Lower leg skin (tissue), 4 donors: ENCODE results near the gene PECR. TPM values are rescaled to one million over a fixed set of nuclear protein-coding genes. Genes with fewer than 3 reads are reported as not detected.

ENCODE experiments used
- DNase-seq, 2 donors: peaks; one replicate each; pipeline ENCODE4 v3.0.0-alpha.2; 2019; ENCODE audit warnings: low spot score in 2 of 2
- H3K4me3 ChIP-seq: fragments of 200-600 bp; sonication (generic); 2 replicates; pipeline ENCODE4 v1.5.1; 2017; ENCODE audit warnings: mild to moderate bottlenecking, low read depth; ENCODE audit not compliant: poor library complexity, severe bottlenecking
- CTCF ChIP-seq, 3 donors: fragments of 450-650 bp; IDR thresholded peaks; one replicate each; pipeline ENCODE4 v1.5.1; 2016; ENCODE audit warnings: antibody characterized with exemption in 3 of 3, mild to moderate bottlenecking in 3 of 3, moderate library complexity in 2 of 3
- POLR2A ChIP-seq, 2 donors: fragments of 450-650 bp; IDR thresholded peaks; one replicate each; pipeline ENCODE4 v1.6.1; 2016 to 2017; ENCODE audit warnings: antibody characterized with exemption in 2 of 2, mild to moderate bottlenecking in 1 of 2, moderate library complexity in 1 of 2
- WGBS, 2 donors: methylation state at CpG; one replicate each; pipeline ENCODE4 v1.1.5; 2018; 5-methylcytosine and 5-hydroxymethylcytosine counted together
- intact Hi-C: fragments of 100-400 bp; cut with DNase I; formaldehyde crosslinking; loops from one replicate; pipeline ENCODE4 v1.15.0; 2023; ENCODE audit warnings: low total_unique reads
- total RNA-seq, 4 donors: library from RNA; depleted of rRNA; stranded (reverse); fragments of >200 nt; gene quantifications; one replicate each; pipeline ENCODE4 v1.1.0, GENCODE V29; 2016

The PECR gene
- total RNA-seq, 4 donors from 2014 or later, result 4.8 to 14.6 (median 9.2) TPM

DNA sequence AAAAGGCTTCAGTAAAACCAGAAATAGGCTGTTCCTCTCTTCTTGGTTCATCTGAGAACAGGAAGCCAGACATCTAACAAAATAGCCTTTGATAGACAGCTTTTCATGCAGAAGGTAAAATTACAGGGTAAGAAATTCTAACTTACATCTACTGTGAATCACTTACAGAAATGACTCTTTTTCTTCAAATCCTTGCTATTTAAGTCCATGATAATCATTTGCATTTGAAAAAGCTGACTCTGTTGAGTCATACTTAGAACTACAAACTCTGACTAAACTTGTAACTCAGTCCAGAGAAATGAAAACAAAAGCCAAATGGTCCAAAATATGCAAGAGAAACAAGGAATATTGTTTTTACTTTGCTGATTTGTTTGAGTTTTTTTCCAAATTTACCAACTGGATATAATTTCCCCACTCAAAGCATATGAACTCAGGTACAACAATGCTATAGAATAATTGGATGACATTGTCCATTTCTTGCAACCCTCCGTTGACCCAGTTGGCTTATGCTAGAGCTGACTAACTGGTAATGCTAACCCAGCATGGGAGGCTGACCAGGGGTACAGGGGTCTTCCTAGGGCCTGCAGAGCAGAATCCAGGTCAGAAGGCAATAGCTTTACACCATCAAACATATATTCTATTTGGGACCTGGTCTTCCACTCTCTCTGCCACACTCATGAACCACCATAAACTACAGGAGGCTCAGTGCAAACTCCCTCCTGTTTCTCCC is 49.5 kb downstream of the PECR start:
- TF ChIP-seq CTCF (IDR thresholded peaks at IDR 0.05) (no peak), POLR2A (IDR thresholded peaks at IDR 0.05) (no peak)
- DNase-seq, result no peak
- WGBS, 2 donors, result 92 to 94% methylated on average over 1 of the region's 1 CpG
- no peak overlapping the region for H3K4me3 ChIP-seq
- intact Hi-C loops, result no loop called here

GRCh38 chr2:216030216-216030615 is 51.4 kb downstream of the PECR start:
- intact Hi-C loops, result no loop called here

DNA sequence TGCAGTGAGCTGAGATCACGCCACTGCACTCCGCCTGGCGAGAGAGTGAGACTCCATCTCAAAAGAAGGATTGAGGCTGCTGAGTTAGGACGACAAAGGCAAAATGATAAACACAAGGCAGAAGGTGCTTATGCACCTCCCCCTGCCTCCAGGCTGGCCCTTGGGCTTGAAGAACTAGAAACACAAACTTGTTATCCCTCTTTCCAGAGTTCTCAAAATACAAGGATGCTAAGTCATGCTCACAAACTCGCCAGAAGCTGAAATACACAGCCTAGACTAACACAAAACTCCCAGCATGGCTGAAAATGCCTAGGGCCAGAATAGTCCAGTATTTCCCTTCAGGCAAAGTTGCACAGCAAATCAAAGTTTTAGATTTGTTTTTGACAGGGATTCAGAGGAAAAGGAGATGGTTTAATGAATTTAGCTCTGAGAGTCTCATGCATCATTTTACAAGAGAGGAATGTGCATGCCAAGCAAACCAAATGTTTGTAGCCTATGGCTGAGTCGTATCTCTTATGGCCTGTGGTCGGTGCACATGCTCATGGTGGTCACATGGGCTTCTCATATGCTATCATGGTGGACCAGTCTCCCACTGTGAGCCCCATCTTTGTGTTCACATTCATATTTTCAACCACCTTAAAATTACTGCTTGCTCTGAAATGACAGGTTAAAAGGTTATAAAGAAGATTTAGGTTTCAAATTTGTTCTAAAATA is 52.0 kb downstream of the PECR start:
- no peak for TF ChIP-seq CTCF (IDR thresholded peaks at IDR 0.05)
- no peak for TF ChIP-seq POLR2A (IDR thresholded peaks at IDR 0.05)
- WGBS, 2 donors, result 87 to 88% methylated on average over 7 of the region's 7 CpGs
- no peak overlapping the region for H3K4me3 ChIP-seq
- intact Hi-C loops, result loop anchor here (10.0 kb wide), 1 partner anchor 75 kb away; no protein-coding TSS in a partner anchor
- no peak for DNase-seq

More at GRCh38 chr2:216030216-216030615, 51.4 kb downstream of the PECR start:
- 97 to 99% methylated on average over 3 of the region's 3 CpGs for whole genome bisulfite sequencing, 2 donors
- TF ChIP-seq CTCF (IDR thresholded peaks at IDR 0.05) (no peak), POLR2A (IDR thresholded peaks at IDR 0.05) (no peak)
- no peak overlapping the region for H3K4me3 ChIP-seq
- no peak for DNase-seq

DNA sequence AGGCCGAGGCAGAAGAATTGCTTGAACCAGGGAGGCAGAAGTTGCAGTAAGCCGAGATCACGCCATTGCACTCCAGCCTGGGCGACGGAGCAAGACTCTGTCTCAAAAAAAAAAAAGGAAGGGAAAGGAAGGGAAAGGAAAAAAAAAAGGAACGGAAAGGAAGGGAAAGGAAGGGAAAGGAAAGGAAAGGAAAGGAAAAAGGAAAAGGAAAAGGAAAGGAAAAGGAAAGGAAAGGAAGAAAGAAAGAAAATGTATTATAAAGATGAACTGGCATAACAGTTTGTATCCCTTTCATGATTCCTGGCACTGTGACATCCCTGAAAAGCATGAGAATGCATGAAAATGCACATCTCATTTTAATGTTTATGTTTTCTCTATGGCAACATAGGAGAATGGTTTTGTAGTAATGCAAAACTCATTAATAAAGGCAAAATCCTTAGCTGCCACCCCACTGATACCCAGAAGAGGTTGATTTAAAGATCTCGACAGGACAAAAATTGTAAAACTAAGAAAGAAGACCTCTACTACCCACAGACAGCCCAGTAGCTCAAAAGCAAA is 56.8 kb downstream of the PECR start:
- DNase-seq, result no peak
- TF ChIP-seq CTCF (IDR thresholded peaks at IDR 0.05) (no peak), POLR2A (IDR thresholded peaks at IDR 0.05) (no peak)
- 94 to 97% methylated on average over 7 of the region's 7 CpGs for WGBS, 2 donors
- intact Hi-C loops, result loop anchor here (10.0 kb wide), 1 partner anchor 70 kb away; no protein-coding TSS in a partner anchor
- H3K4me3 ChIP-seq, result no peak overlapping the region

DNA sequence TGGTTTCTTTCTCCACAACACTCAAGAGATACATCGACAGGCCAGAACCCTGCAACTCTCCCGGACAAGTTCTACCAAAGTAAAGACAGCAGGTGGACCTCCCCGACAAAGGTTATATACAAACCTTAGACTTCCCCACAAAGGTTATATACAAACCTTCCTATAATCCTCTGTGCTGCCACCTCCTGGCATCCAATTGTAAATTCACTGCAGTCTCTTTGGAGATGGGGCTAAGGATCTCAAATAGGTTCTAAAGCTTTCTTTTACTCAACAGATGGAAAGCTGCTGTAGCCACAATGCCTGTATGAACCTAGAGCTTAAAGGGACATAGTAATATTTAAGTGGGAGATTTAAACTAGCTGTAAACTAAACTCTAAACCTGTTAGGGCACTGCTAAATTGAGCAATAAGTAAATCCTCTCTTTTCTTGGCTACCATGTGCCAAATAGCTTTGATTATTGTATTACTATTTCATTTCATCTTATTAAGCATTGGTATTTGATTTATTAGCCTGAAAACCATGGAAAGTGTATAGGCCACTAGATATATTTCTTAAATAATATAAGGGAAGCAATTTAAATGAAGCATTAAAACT is 58.5 kb downstream of the PECR start:
- no peak for TF ChIP-seq CTCF (IDR thresholded peaks at IDR 0.05)
- no peak for TF ChIP-seq POLR2A (IDR thresholded peaks at IDR 0.05)
- H3K4me3 ChIP-seq, result no peak overlapping the region
- intact Hi-C loops, result loop anchor here (10.0 kb wide), 1 partner anchor 68 kb away; no protein-coding TSS in a partner anchor
- 27% methylated on average over 3 of the region's 3 CpGs for WGBS, 2 donors
- no peak for DNase-seq
